GM12874 (cell line): ENCODE data around the gene SEC61G.

Source experiments
- TF ChIP-seq, protein P1 (sequence below): IDR thresholded peaks from 2 replicates; pipeline ENCODE4 v1.5.1; 2011; ENCODE audit warnings: low read depth, mild to moderate bottlenecking, control low read depth, low read length, moderate library complexity; ENCODE audit not compliant: insufficient read depth

The SEC61G gene

GRCh38 chr7:54792383-54792782 lies 33.4 kb upstream of the SEC61G start:
- TF ChIP-seq, protein P1, sequence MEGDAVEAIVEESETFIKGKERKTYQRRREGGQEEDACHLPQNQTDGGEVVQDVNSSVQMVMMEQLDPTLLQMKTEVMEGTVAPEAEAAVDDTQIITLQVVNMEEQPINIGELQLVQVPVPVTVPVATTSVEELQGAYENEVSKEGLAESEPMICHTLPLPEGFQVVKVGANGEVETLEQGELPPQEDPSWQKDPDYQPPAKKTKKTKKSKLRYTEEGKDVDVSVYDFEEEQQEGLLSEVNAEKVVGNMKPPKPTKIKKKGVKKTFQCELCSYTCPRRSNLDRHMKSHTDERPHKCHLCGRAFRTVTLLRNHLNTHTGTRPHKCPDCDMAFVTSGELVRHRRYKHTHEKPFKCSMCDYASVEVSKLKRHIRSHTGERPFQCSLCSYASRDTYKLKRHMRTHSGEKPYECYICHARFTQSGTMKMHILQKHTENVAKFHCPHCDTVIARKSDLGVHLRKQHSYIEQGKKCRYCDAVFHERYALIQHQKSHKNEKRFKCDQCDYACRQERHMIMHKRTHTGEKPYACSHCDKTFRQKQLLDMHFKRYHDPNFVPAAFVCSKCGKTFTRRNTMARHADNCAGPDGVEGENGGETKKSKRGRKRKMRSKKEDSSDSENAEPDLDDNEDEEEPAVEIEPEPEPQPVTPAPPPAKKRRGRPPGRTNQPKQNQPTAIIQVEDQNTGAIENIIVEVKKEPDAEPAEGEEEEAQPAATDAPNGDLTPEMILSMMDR = no peak

DNA sequence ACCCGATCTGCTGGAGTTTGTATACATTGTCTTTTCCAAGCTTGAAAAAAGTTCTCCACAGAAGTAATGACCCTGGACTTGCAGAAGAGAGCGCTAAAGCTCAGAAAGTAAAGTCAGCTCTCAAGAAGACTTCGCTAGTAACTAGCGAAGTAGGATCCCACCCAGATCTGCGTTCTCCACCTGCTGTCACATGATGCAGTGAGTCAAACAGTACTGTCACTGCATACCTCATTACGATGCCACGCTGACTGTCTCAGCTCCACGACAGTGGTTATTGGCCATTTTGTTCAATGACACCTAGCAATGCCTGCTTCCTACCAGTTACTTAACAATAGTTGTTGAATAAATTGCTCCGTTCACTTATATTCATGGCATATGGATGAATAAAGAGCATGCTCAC lies 29.7 kb upstream of the SEC61G start:
- TF ChIP-seq, protein P1 = peak; percentile 52

DNA sequence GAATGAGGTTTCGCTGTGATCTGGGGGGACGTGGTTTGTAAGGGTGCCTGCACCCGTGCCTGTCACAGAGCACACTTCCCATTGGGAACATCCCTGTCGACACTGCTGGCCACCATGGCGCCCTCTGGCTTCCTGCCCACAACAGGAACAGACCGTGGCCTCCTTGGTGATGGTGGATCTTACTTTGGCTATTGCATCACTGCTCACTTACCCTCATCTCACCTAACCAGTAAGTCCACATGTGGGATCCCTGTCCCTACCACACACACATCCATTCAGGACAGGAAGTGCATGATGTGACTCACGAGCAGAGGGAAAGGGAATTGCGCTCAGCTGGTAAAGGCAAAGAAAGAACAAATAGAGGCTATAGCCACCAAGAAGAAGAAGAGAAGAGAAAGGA lies 26.2 kb upstream of the SEC61G start:
- TF ChIP-seq, protein P1 = no peak

- TF ChIP-seq, protein P1 = no peak
Measured at GRCh38 chr7:54783952-54784351, 24.9 kb upstream of the SEC61G start.

DNA sequence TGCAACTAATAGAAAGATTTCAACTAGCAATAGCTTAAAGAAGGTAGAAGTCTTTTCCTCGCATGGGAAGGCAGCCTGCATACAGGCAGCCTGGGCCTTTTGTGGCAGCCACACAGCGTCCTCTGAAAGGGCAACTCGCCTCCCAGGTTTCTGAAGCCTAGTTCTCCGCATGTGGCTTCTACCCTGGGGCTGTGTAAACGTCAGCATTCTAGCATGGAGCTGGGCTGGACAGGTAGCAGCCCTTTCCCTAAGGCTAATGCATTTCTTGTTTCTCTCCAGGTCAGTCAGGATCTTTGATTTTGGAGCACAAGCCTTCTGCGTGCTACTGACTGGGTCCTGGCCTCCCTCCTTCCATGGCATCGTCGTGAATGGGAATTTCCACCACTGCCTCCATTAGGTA lies 23.8 kb upstream of the SEC61G start:
- TF ChIP-seq, protein P1 = no peak

GRCh38 chr7:54782314-54782713 lies 23.3 kb upstream of the SEC61G start:
- TF ChIP-seq, protein P1 = no peak

GRCh38 chr7:54781134-54781920 lies 22.3 kb upstream of the SEC61G start:
- TF ChIP-seq, protein P1 = no peak
